ENCODE measurements around the gene CATSPER1. TPM values are rescaled to one million over a fixed set of nuclear protein-coding genes. Genes with fewer than 3 reads are reported as not detected.

Gene CATSPER1
- total RNA-seq, 1 experiment from 2014 or later, result 1.1 TPM

DNA sequence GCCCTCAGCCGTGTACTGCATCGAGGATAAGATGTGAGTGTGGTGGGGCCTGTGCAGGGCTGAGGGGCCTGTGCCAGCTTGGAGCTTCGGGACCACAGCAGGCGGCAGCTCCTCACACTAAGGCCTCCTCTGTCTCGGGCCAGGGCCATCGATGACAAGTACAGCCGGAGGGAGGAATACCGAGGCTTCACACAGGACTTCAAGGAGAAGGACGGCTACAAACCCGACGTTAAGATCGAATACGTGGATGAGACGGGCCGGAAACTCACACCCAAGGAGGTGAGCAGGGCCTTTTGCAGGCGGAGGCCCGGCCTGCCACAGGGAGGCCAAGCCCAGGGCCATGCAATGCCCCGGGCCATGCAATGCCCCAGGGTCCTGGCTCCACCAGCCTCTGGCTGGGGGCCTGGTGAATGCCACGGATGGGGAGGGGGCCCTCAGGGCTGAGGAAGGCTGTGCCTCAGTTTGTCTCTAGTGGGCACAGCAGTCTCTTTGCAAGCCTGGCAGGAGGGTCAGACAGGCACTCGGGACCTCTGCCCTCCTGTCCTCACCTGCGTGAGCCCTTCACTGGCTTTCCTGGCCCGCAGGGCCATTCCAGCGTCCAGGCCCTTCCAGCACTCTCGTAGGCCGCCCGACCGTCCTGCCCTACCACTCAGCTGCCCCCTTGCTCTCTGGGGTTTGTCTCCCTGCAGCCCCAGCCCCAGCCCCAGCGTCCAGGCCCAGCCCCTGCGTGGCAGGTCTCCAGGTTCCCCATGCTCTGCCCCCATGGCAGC lies 48.5 kb downstream of the CATSPER1 start:
- no peak overlapping the region for H3K4me2 ChIP-seq (ENCODE audit: low read length)
- ATAC-seq, result no peak
- no peaks in the 10 kb centered on the region for H3K9me3 ChIP-seq (ENCODE audit: low read length)
- TF ChIP-seq CTCF (conservative IDR thresholded peaks at IDR 0.05; ENCODE audit: low read depth, low read length) (no peak), EZH2 (IDR thresholded peaks at IDR 0.05; ENCODE audit: low read length, unreplicated experiment) (no peak), EZH2phosphoT487 (IDR thresholded peaks at IDR 0.05; ENCODE audit: borderline replicate concordance, low read length) (no peak)
- H3K36me3 ChIP-seq (ENCODE audit: low read depth, low read length), result peaks cover 28% of the 10 kb centered on the region
- H3K27ac ChIP-seq (ENCODE audit: low read length), result no peak overlapping the region
- ChIA-PET POLR2A (ENCODE audit: unreplicated experiment) (no interaction called here), CTCF (no interaction called here)
- intact Hi-C loops (cut with micrococcal nuclease), result no loop called here
- no peak overlapping the region for H3K4me3 ChIP-seq (ENCODE audit: low read length)
- BruUV-seq (replicated peaks), result no TSS peak
- H3K4me1 ChIP-seq (ENCODE audit: insufficient read depth, low read length), result peaks cover 6% of the 10 kb centered on the region; the same call in 1 of the 2 replicates
- no peaks in the 10 kb centered on the region for H3K27me3 ChIP-seq (ENCODE audit: low read length)
- no peaks in the 10 kb centered on the region for H4K20me1 ChIP-seq (ENCODE audit: low read length)
- no peak for DNase-seq
- H3K9me2 ChIP-seq (replicated peaks; ENCODE audit: low read length), result no peaks in the 10 kb centered on the region
- H3K79me2 ChIP-seq (ENCODE audit: low read length), result no peaks in the 10 kb centered on the region
- no peak overlapping the region for H3K9ac ChIP-seq (ENCODE audit: low read length)
- H3F3A ChIP-seq (ENCODE audit: low read length, unreplicated experiment), result no peaks in the 10 kb centered on the region
- no peak overlapping the region for H2AFZ ChIP-seq (ENCODE audit: low read length)

DNA sequence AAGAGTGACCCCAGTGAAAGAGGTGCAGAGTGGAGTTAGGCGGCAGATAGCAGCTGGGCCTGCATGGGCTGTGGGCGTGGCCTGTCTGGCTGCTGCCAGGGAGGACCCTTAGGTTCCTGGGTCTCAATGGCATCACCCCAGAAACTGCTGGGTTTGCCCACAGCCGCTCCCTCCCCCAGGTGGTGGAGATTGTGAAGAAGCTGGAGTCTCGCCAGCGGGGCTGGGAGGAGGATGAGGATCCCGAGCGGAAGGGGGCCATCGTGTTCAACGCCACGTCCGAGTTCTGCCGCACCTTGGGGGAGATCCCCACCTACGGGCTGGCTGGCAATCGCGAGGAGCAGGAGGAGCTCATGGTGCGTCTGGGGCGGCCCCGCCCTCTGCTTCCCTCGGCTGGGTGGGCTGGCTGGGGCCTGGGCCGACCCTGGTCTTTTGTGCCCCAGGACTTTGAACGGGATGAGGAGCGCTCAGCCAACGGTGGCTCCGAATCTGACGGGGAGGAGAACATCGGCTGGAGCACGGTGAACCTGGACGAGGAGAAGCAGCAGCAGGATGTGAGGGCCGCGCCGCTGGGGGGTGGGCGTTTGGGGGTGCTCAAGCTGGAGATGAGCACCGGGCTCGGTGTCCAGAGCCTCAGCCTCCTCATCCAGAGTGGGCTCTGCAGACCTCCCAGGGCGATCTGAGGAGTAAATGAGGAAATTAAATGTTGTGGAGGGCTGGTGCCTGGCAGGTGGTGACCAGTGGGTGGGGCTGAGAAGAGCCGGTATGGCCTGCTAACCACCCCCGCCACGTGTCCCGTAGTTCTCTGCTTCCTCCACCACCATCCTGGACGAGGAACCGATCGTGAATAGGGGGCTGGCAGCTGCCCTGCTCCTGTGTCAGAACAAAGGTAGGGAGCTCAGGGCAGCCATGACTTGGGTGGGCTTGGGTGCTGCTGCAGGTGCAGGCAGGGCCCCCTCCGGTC lies 49.8 kb downstream of the CATSPER1 start:
- Histone ChIP-seq H4K20me1 (ENCODE audit: low read length) (no peaks in the 10 kb centered on the region), H3K9me2 (replicated peaks; ENCODE audit: low read length) (no peaks in the 10 kb centered on the region), H3K27ac (ENCODE audit: low read length) (no peak overlapping the region), H3K9me3 (ENCODE audit: low read length) (no peaks in the 10 kb centered on the region), H3K36me3 (ENCODE audit: low read depth, low read length) (peaks cover 36% of the 10 kb centered on the region), H3K4me1 (ENCODE audit: insufficient read depth, low read length) (peaks cover 6% of the 10 kb centered on the region; the same call in 1 of the 2 replicates), H2AFZ (ENCODE audit: low read length) (no peak overlapping the region), H3K4me3 (ENCODE audit: low read length) (no peak overlapping the region), H3K27me3 (ENCODE audit: low read length) (no peaks in the 10 kb centered on the region), H3K4me2 (ENCODE audit: low read length) (no peak overlapping the region), H3K9ac (ENCODE audit: low read length) (no peak overlapping the region), H3K79me2 (ENCODE audit: low read length) (no peaks in the 10 kb centered on the region), H3F3A (ENCODE audit: low read length, unreplicated experiment) (no peaks in the 10 kb centered on the region)
- ChIA-PET POLR2A (ENCODE audit: unreplicated experiment) (no interaction called here), CTCF (no interaction called here)
- no peak for ATAC-seq
- intact Hi-C loops (cut with micrococcal nuclease), result no loop called here
- TF ChIP-seq CTCF (conservative IDR thresholded peaks at IDR 0.05; ENCODE audit: low read depth, low read length), result no peak
- DNase-seq, result no peak
- BruUV-seq (replicated peaks), result no TSS peak
